ENCODE results near the gene FTO.

- no peak for TF ChIP-seq POLR2AphosphoS5 (IDR thresholded peaks at IDR 0.05; ENCODE audit: borderline replicate concordance, low read depth, low read length)
- no peak for TF ChIP-seq EZH2 (IDR thresholded peaks at IDR 0.05)
- no peak for TF ChIP-seq FOXP2 (optimal IDR thresholded peaks at IDR 0.05; ENCODE audit: control extremely low read depth, extremely low read length, insufficient read depth)
Measured at GRCh38 chr16:53936052-53936451, 232.1 kb downstream of the FTO start.

All from SK-N-MC (cell line).